Fibroblast of lung (primary cell): Measurements from ENCODE around the gene PRKCQ. TPM values are rescaled to one million over a fixed set of nuclear protein-coding genes. Genes with fewer than 3 reads are reported as not detected.

Experiments
- DNase-seq, 2 donors: peaks; one replicate each; pipeline versions ENCODE4 v3.0.0 to v3.0.0-alpha.2; 2010; ENCODE audit warnings: low read depth in 2 of 2
- H2AFZ ChIP-seq: 2 replicates; pipeline ENCODE4 v1.5.1; 2012; ENCODE audit warnings: low read length, control low read depth, inconsistent platforms
- H3K27ac ChIP-seq: 2 replicates; pipeline ENCODE4 v1.5.1; 2011; ENCODE audit warnings: low read length, control low read depth; ENCODE audit not compliant: insufficient read depth
- H3K27me3 ChIP-seq: 2 replicates; pipeline ENCODE4 v1.5.1; 2011; ENCODE audit warnings: mild to moderate bottlenecking, low read length; ENCODE audit not compliant: control insufficient read depth, insufficient read depth
- H3K36me3 ChIP-seq: 2 replicates; pipeline ENCODE4 v1.5.1; 2011; ENCODE audit warnings: low read length; ENCODE audit not compliant: control insufficient read depth, insufficient read depth
- H3K4me1 ChIP-seq: 2 replicates; pipeline ENCODE4 v1.5.1; 2011; ENCODE audit warnings: low read length; ENCODE audit not compliant: control insufficient read depth, insufficient read depth; ENCODE audit errors: extremely low read depth
- H3K4me2 ChIP-seq: 2 replicates; pipeline ENCODE4 v1.5.1; 2011; ENCODE audit warnings: low read length, control low read depth; ENCODE audit not compliant: insufficient read depth; ENCODE audit errors: extremely low read depth
- H3K4me3 ChIP-seq, 4 experiments: fragments of 200-600 bp in 1 of 4; sonication (generic) in 1 of 4; replicated peaks in 1 of 4; 2 replicates each; pipeline ENCODE4 v1.5.1; 2011 to 2016; ENCODE audit warnings: low read length in 4 of 4, low read depth in 3 of 4, mild to moderate bottlenecking in 3 of 4, control low read depth in 2 of 4, inconsistent platforms in 1 of 4, mixed read lengths in 1 of 4; ENCODE audit not compliant: insufficient read depth in 1 of 4; ENCODE audit errors: control extremely low read depth in 1 of 4
- H3K79me2 ChIP-seq: 2 replicates; pipeline ENCODE4 v1.5.1; 2012; ENCODE audit warnings: mild to moderate bottlenecking, low read length, inconsistent platforms; ENCODE audit not compliant: control insufficient read depth, insufficient read depth
- H3K9ac ChIP-seq: 2 replicates; pipeline ENCODE4 v1.5.1; 2011; ENCODE audit warnings: mild to moderate bottlenecking, low read length, control low read depth; ENCODE audit not compliant: insufficient read depth
- H3K9me3 ChIP-seq: 2 replicates; pipeline ENCODE4 v1.5.1; 2012; ENCODE audit warnings: low read depth, low read length; ENCODE audit not compliant: control insufficient read depth, insufficient read depth
- H4K20me1 ChIP-seq: 2 replicates; pipeline ENCODE4 v1.5.1; 2011; ENCODE audit warnings: low read length; ENCODE audit not compliant: control insufficient read depth, insufficient read depth; ENCODE audit errors: extremely low read depth
- CTCF ChIP-seq, 2 donors: IDR thresholded peaks in 1 of 2; conservative IDR thresholded peaks in 1 of 2; 1 replicate in 1 of 2; 2 replicates in 1 of 2; pipeline ENCODE4 v1.5.1; 2011 to 2012; ENCODE audit warnings: low read length in 2 of 2, control low read depth in 1 of 2, inconsistent platforms in 1 of 2, low read depth in 1 of 2, mild to moderate bottlenecking in 1 of 2
- EZH2 ChIP-seq: IDR thresholded peaks from 2 replicates; pipeline ENCODE4 v1.5.1; 2012; ENCODE audit warnings: low read length, control low read depth, mild to moderate bottlenecking; ENCODE audit errors: missing control alignments
- polyA plus RNA-seq, 2 donors: library from polyadenylated mRNA; depleted of rRNA in 1 of 2; stranded (reverse) in 1 of 2; unstranded in 1 of 2; fragments of >200 nt; gene quantifications; 2 replicates each; pipeline ENCODE4 v1.2.1, GENCODE V29; 2011 to 2012; ENCODE audit warnings: missing spikeins in 1 of 2
- total RNA-seq: library from RNA; depleted of rRNA; stranded (reverse); fragments of >200 nt; gene quantifications from 2 replicates; pipeline ENCODE4 v1.2.1, GENCODE V29; 2014

Gene PRKCQ
- total and polyA plus RNA-seq, 2 donors (not counting 1 experiment from before 2014, with no cell fraction given) = under 0.01 to 0.01 TPM

GRCh38 chr10:6486309-6486708 lies 93.8 kb downstream of the PRKCQ start:
- H3K27ac ChIP-seq = no peak overlapping the region

GRCh38 chr10:6482737-6483357 lies 97.2 kb downstream of the PRKCQ start:
- H3K4me2 ChIP-seq = no peak overlapping the region
- no peaks in the 10 kb centered on the region for H3K4me1 ChIP-seq
- no peak overlapping the region for H2AFZ ChIP-seq
- TF ChIP-seq EZH2 = no peak
- TF ChIP-seq CTCF (conservative IDR thresholded peaks at IDR 0.05 in 1 of 2, IDR thresholded peaks at IDR 0.05 in 1 of 2; ENCODE audit: low read depth in 1 of 2, low read length in 2 of 2) = no peak
- H3K36me3 ChIP-seq = no peaks in the 10 kb centered on the region
- H4K20me1 ChIP-seq = no peaks in the 10 kb centered on the region
- no peaks in the 10 kb centered on the region for H3K79me2 ChIP-seq
- H3K27ac ChIP-seq = no peak overlapping the region
- H3K4me3 ChIP-seq = no peak overlapping the region
- no peak overlapping the region for H3K9ac ChIP-seq
- H3K27me3 ChIP-seq = no peaks in the 10 kb centered on the region
- DNase-seq = no peak
- H3K9me3 ChIP-seq = no peaks in the 10 kb centered on the region

More at GRCh38 chr10:6486309-6486708, 93.8 kb downstream of the PRKCQ start:
- Histone ChIP-seq H2AFZ (no peak overlapping the region), H4K20me1 (no peaks in the 10 kb centered on the region), H3K4me3 (no peak overlapping the region), H3K79me2 (no peaks in the 10 kb centered on the region), H3K27me3 (no peaks in the 10 kb centered on the region), H3K9ac (no peak overlapping the region), H3K4me1 (no peaks in the 10 kb centered on the region), H3K36me3 (no peaks in the 10 kb centered on the region), H3K4me2 (no peak overlapping the region), H3K9me3 (no peaks in the 10 kb centered on the region)
- no peak for DNase-seq
- TF ChIP-seq EZH2 = no peak
- TF ChIP-seq CTCF (conservative IDR thresholded peaks at IDR 0.05 in 1 of 2, IDR thresholded peaks at IDR 0.05 in 1 of 2; ENCODE audit: low read depth in 1 of 2, low read length in 2 of 2) = no peak

GRCh38 chr10:6478722-6479121 lies 101.4 kb downstream of the PRKCQ start:
- DNase-seq = no peak
- H2AFZ ChIP-seq = no peak overlapping the region

More at GRCh38 chr10:6478722-6479121, 101.4 kb downstream of the PRKCQ start:
- Histone ChIP-seq H3K4me2 (no peak overlapping the region), H3K36me3 (no peaks in the 10 kb centered on the region), H3K9me3 (no peaks in the 10 kb centered on the region), H3K4me3 (no peak overlapping the region), H3K4me1 (no peaks in the 10 kb centered on the region), H3K27me3 (no peaks in the 10 kb centered on the region), H3K9ac (no peak overlapping the region), H4K20me1 (no peaks in the 10 kb centered on the region), H3K27ac (no peak overlapping the region), H3K79me2 (no peaks in the 10 kb centered on the region)
- TF ChIP-seq EZH2 = no peak
- TF ChIP-seq CTCF (conservative IDR thresholded peaks at IDR 0.05 in 1 of 2, IDR thresholded peaks at IDR 0.05 in 1 of 2; ENCODE audit: low read depth in 1 of 2, low read length in 2 of 2) = no peak
